ENCODE measurements around the gene SLIT1.

DNA sequence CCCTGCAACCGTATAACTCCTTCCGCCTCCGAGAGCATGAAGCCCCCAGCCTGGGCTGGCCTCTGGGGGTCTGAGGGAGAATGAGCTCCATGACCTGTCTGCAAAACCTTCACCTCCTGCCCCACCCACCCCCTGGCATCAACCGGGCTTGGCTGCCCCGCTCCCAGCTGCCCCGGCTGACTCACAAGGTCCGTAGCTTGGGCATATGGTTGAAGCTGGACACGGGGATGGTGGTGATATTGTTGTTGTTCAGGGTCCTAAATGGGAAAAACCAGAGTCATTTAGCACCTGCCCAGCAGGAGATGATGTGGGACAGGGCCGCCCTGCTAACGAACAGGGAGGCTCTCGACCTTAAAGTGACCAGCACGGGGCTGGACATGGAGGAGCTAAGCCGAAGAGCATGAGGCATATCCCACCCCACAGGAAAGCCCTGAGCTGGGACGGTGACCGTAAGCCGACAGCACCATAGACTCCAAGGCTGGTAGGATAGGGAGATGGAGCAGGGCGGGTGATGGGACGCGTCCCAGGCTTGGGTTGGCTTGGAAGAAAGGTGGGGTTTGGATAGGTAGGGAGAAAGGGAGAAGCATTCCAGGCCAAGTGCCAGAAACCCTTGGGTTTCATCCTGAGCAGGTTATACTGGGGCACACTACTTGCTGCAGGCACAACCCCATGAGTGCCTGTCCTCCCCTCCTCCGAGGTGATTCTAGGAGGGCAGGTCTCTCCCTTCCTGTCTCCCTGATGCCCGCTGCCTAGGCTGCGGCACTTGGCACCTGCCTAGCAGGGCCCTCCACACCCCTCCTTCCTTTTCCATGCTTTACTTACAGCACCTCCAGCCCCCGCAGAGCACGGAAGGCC, 121.5 kb downstream of the SLIT1 start:
- TF ChIP-seq, protein P1, sequence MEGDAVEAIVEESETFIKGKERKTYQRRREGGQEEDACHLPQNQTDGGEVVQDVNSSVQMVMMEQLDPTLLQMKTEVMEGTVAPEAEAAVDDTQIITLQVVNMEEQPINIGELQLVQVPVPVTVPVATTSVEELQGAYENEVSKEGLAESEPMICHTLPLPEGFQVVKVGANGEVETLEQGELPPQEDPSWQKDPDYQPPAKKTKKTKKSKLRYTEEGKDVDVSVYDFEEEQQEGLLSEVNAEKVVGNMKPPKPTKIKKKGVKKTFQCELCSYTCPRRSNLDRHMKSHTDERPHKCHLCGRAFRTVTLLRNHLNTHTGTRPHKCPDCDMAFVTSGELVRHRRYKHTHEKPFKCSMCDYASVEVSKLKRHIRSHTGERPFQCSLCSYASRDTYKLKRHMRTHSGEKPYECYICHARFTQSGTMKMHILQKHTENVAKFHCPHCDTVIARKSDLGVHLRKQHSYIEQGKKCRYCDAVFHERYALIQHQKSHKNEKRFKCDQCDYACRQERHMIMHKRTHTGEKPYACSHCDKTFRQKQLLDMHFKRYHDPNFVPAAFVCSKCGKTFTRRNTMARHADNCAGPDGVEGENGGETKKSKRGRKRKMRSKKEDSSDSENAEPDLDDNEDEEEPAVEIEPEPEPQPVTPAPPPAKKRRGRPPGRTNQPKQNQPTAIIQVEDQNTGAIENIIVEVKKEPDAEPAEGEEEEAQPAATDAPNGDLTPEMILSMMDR (IDR thresholded peaks at IDR 0.05; ENCODE audit: low read length), result no peak
- TF ChIP-seq EZH2 (IDR thresholded peaks at IDR 0.05; ENCODE audit: borderline replicate concordance, low read length), result no peak
